HL-60 (cell line): ENCODE results near the gene OIT3.

Experiments used
- GABPA ChIP-seq: IDR thresholded peaks from 2 replicates; pipeline ENCODE4 v1.6.1; 2012; ENCODE audit warnings: low read depth
- POLR2AphosphoS5 ChIP-seq: IDR thresholded peaks from 2 replicates; pipeline ENCODE4 v1.6.1; 2012; ENCODE audit warnings: low read depth
- REST ChIP-seq: IDR thresholded peaks from 2 replicates; pipeline ENCODE4 v1.6.1; 2012; ENCODE audit warnings: low read depth; ENCODE audit not compliant: insufficient replicate concordance
- SPI1 ChIP-seq: IDR thresholded peaks from 2 replicates; pipeline ENCODE4 v1.6.1; 2012; ENCODE audit warnings: low read depth, mild to moderate bottlenecking, borderline replicate concordance
- TF ChIP-seq, protein P1 (sequence below): IDR thresholded peaks from one replicate; pipeline ENCODE4 v1.5.1; 2011; ENCODE audit warnings: low read length, control low read depth, inconsistent platforms; ENCODE audit not compliant: insufficient read depth

DNA sequence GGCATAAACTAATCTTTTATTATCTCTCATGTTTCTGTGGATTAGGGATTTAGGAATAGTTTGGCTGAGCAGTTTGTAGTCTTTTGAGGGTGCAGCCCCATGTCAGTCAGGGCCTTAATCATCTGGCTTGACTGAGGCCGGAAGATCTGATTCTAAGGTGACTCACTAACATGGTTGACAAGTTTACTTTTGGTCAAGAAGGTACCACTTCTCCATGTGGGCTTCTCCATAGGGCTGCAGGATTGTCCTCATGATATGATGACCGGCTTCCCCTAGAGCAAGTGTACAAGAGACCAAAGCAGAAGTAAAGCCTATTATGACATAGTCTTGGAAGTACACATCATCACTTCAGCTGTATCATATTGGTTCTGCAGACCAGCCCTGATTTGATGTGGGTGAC lies 45.9 kb upstream of the OIT3 start:
- TF ChIP-seq, protein P1, sequence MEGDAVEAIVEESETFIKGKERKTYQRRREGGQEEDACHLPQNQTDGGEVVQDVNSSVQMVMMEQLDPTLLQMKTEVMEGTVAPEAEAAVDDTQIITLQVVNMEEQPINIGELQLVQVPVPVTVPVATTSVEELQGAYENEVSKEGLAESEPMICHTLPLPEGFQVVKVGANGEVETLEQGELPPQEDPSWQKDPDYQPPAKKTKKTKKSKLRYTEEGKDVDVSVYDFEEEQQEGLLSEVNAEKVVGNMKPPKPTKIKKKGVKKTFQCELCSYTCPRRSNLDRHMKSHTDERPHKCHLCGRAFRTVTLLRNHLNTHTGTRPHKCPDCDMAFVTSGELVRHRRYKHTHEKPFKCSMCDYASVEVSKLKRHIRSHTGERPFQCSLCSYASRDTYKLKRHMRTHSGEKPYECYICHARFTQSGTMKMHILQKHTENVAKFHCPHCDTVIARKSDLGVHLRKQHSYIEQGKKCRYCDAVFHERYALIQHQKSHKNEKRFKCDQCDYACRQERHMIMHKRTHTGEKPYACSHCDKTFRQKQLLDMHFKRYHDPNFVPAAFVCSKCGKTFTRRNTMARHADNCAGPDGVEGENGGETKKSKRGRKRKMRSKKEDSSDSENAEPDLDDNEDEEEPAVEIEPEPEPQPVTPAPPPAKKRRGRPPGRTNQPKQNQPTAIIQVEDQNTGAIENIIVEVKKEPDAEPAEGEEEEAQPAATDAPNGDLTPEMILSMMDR, result no peak
- no peak for TF ChIP-seq POLR2AphosphoS5
- no peak for TF ChIP-seq REST
- no peak for TF ChIP-seq GABPA
- TF ChIP-seq SPI1, result no peak
